GM23338 (cell line): ENCODE results near the gene HIVEP2. TPM values are rescaled to one million over a fixed set of nuclear protein-coding genes. Genes with fewer than 3 reads are reported as not detected.

Source experiments
- ATAC-seq: fragments of 200-7000 bp; cut with Tn5 transposase; 3 replicates; pipeline ENCODE4 v1.9.1; 2020
- DNase-seq: peaks from one replicate; pipeline ENCODE4 v3.0.0-alpha.2; 2015; ENCODE audit warnings: low spot score
- H2AFZ ChIP-seq: fragments of 200-600 bp; sonication (generic); 2 replicates; pipeline ENCODE4 v1.8.0; 2016; ENCODE audit warnings: antibody characterized with exemption, mild to moderate bottlenecking, moderate library complexity
- H3F3A ChIP-seq: fragments of 200-600 bp; sonication (generic); replicated peaks from 2 replicates; pipeline ENCODE4 v1.8.0; 2017; ENCODE audit warnings: antibody characterized with exemption, mixed run types, low read depth
- H3K27ac ChIP-seq: fragments of 200-600 bp; sonication (generic); 2 replicates; pipeline ENCODE4 v1.6.1; 2016; ENCODE audit warnings: low read depth
- H3K27me3 ChIP-seq: fragments of 200-600 bp; sonication (generic); 2 replicates; pipeline ENCODE4 v1.8.0; 2016; ENCODE audit warnings: mild to moderate bottlenecking, mixed run types, moderate library complexity; ENCODE audit not compliant: insufficient read depth
- H3K36me3 ChIP-seq: fragments of 200-600 bp; sonication (generic); 2 replicates; pipeline ENCODE4 v1.8.0; 2016; ENCODE audit warnings: mild to moderate bottlenecking; ENCODE audit not compliant: insufficient read depth
- H3K4me1 ChIP-seq: fragments of 200-600 bp; sonication (generic); 2 replicates; pipeline ENCODE4 v1.8.0; 2016; ENCODE audit warnings: mild to moderate bottlenecking, moderate library complexity; ENCODE audit not compliant: insufficient read depth
- H3K4me2 ChIP-seq: fragments of 200-600 bp; sonication (generic); 2 replicates; pipeline ENCODE4 v1.7.1; 2017; ENCODE audit warnings: mixed run types
- H3K4me3 ChIP-seq: fragments of 200-600 bp; sonication (generic); 2 replicates; pipeline ENCODE4 v1.6.1; 2016; ENCODE audit warnings: mixed run types
- H3K79me2 ChIP-seq: fragments of 200-600 bp; sonication (generic); replicated peaks from 2 replicates; pipeline ENCODE4 v1.8.0; 2017; ENCODE audit warnings: mild to moderate bottlenecking; ENCODE audit not compliant: insufficient read depth
- H3K9me2 ChIP-seq: fragments of 200-600 bp; sonication (generic); 2 replicates; pipeline ENCODE4 v1.8.0; 2017; ENCODE audit not compliant: insufficient read depth
- H4K20me1 ChIP-seq: fragments of 200-600 bp; sonication (generic); replicated peaks from 2 replicates; pipeline ENCODE4 v1.8.0; 2017; ENCODE audit warnings: mild to moderate bottlenecking; ENCODE audit not compliant: insufficient read depth
- H3K27ac Mint-ChIP-seq: 2 replicates; pipeline ENCODE4 v1.8.0; 2020; ENCODE audit warnings: inconsistent platforms, mild to moderate bottlenecking, moderate library complexity, mixed read lengths
- H3K27me3 Mint-ChIP-seq: 3 replicates; pipeline ENCODE4 v1.8.0; 2022; ENCODE audit warnings: low read depth, mild to moderate bottlenecking, moderate library complexity, mixed read lengths, inconsistent platforms; ENCODE audit not compliant: insufficient read depth, poor library complexity
- H3K36me3 Mint-ChIP-seq: 3 replicates; pipeline ENCODE4 v1.8.0; 2021; ENCODE audit warnings: low read depth, mild to moderate bottlenecking, inconsistent platforms, moderate library complexity, mixed read lengths
- H3K4me1 Mint-ChIP-seq: 3 replicates; pipeline ENCODE4 v1.8.0; 2020; ENCODE audit warnings: mild to moderate bottlenecking, inconsistent platforms, mixed read lengths
- H3K4me3 Mint-ChIP-seq: 3 replicates; pipeline ENCODE4 v1.8.0; 2021; ENCODE audit warnings: moderate library complexity, mild to moderate bottlenecking, inconsistent platforms, mixed read lengths
- H3K9me3 Mint-ChIP-seq: 3 replicates; pipeline ENCODE4 v1.8.0; 2020; ENCODE audit warnings: moderate library complexity, mild to moderate bottlenecking, inconsistent platforms, mixed read lengths
- CREB1 ChIP-seq: fragments of 250-450 bp; sonication (Bioruptor Pico); IDR thresholded peaks from 2 replicates; pipeline ENCODE4 v1.5.0; 2020; ENCODE audit warnings: low read depth, mild to moderate bottlenecking, moderate library complexity
- CTCF ChIP-seq, 2 experiments: fragments of 200-600 bp in 1 of 2; sonication (generic) in 1 of 2; conservative IDR thresholded peaks; 2 replicates each; pipeline versions ENCODE4 v1.5.1 to v1.6.1; 2016 to 2017; ENCODE audit warnings: antibody characterized with exemption in 2 of 2, low read depth in 2 of 2, mild to moderate bottlenecking in 2 of 2, moderate library complexity in 1 of 2
- EZH2 ChIP-seq: fragments of 200-600 bp; sonication (generic); IDR thresholded peaks from one replicate; pipeline ENCODE4 v1.8.0; 2017; ENCODE audit warnings: antibody characterized with exemption, mild to moderate bottlenecking, low read depth; ENCODE audit not compliant: unreplicated experiment
- EZH2phosphoT487 ChIP-seq: fragments of 200-600 bp; sonication (generic); IDR thresholded peaks from one replicate; pipeline ENCODE4 v1.8.1; 2018; ENCODE audit warnings: antibody characterized with exemption; ENCODE audit not compliant: unreplicated experiment
- JUNB ChIP-seq: IDR thresholded peaks from one replicate; pipeline ENCODE4 v1.6.1; 2016; ENCODE audit warnings: antibody characterized with exemption; ENCODE audit not compliant: unreplicated experiment
- NANOG ChIP-seq: IDR thresholded peaks from 2 replicates; pipeline ENCODE4 v1.6.1; 2016; ENCODE audit warnings: antibody characterized with exemption, borderline replicate concordance
- POLR2AphosphoS5 ChIP-seq: IDR thresholded peaks from 2 replicates; pipeline ENCODE4 v1.6.1; 2016; ENCODE audit warnings: antibody characterized with exemption, low read depth
- REST ChIP-seq: IDR thresholded peaks from one replicate; pipeline ENCODE4 v1.6.1; 2018; ENCODE audit warnings: antibody characterized with exemption; ENCODE audit not compliant: unreplicated experiment
- STAT1 ChIP-seq: IDR thresholded peaks from one replicate; pipeline ENCODE4 v1.6.1; 2016; ENCODE audit warnings: antibody characterized with exemption; ENCODE audit not compliant: unreplicated experiment
- ZNF114 ChIP-seq: fragments of 250-450 bp; sonication (Bioruptor Pico); IDR thresholded peaks from 2 replicates; pipeline ENCODE4 v1.5.0; 2020; ENCODE audit warnings: mild to moderate bottlenecking, moderate library complexity
- ZNF331 ChIP-seq: fragments of 250-450 bp; sonication (Bioruptor Pico); IDR thresholded peaks from 2 replicates; pipeline ENCODE4 v1.5.0; 2020; ENCODE audit warnings: low read depth, mild to moderate bottlenecking, moderate library complexity
- ZNF462 ChIP-seq: fragments of 250-450 bp; sonication (Bioruptor Pico); IDR thresholded peaks from 2 replicates; pipeline ENCODE4 v1.5.0; 2020; ENCODE audit warnings: mild to moderate bottlenecking, moderate library complexity
- polyA plus RNA-seq: library from polyadenylated mRNA; unstranded; fragments of >200 nt; fragmentation: Nextera tagmentation; extraction: Ambion mirVana; gene quantifications from 2 replicates; pipeline ENCODE4 v1.2.1, GENCODE V29; 2016
- total RNA-seq: library from RNA; depleted of rRNA; stranded (reverse); fragments of >200 nt; shearing (Covaris generic); gene quantifications from 2 replicates; pipeline ENCODE4 v1.2.3, GENCODE V29; 2014

The HIVEP2 gene
- total and polyA plus RNA-seq, 2 experiments from 2014 or later, result 1.5 to 7.4 TPM

- TF ChIP-seq JUNB (no peak), ZNF114 (no peak), ZNF462 (CRISPR knock-in tag) (no peak), EZH2phosphoT487 (no peak), POLR2AphosphoS5 (no peak), EZH2 (no peak), CTCF (conservative IDR thresholded peaks at IDR 0.05; ENCODE audit: low read depth in 2 of 2) (no peak), ZNF331 (CRISPR knock-in tag) (no peak), REST (no peak), NANOG (no peak), CREB1 (CRISPR knock-in tag) (no peak), STAT1 (no peak)
- H3K4me1 ChIP-seq, result peaks cover 44% of the 10 kb centered on the region
- ATAC-seq, result no peak
- Mint-ChIP-seq H3K4me3 (no peak overlapping the region), H3K9me3 (peaks cover 7% of the 10 kb centered on the region; the same call in 1 of the 3 replicates), H3K4me1 (peaks cover 38% of the 10 kb centered on the region), H3K27me3 (no peaks in the 10 kb centered on the region), H3K27ac (no peak overlapping the region), H3K36me3 (peaks cover 15% of the 10 kb centered on the region; the same call in 2 of the 3 replicates)
- H3K27me3 ChIP-seq, result no peaks in the 10 kb centered on the region
- H3K27ac ChIP-seq, result no peak overlapping the region
- no peaks in the 10 kb centered on the region for H3K36me3 ChIP-seq
- H4K20me1 ChIP-seq, result no peaks in the 10 kb centered on the region
- H3K4me3 ChIP-seq, result no peak overlapping the region
- H2AFZ ChIP-seq, result no peak overlapping the region
- no peaks in the 10 kb centered on the region for H3F3A ChIP-seq
- H3K79me2 ChIP-seq, result no peaks in the 10 kb centered on the region
- DNase-seq, result no peak
- no peaks in the 10 kb centered on the region for H3K9me2 ChIP-seq
- no peak overlapping the region for H3K4me2 ChIP-seq
Measured at GRCh38 chr6:142860498-142860897, 84.5 kb downstream of the HIVEP2 start.
